ENCODE results near the gene LIMD2. TPM values are rescaled to one million over a fixed set of nuclear protein-coding genes. Genes with fewer than 3 reads are reported as not detected.

Gene LIMD2
- total RNA-seq, 1 experiment from 2014 or later = 119 TPM

- intact Hi-C loops (cut with micrococcal nuclease; ENCODE audit: unreplicated experiment) = no loop called here
- Histone ChIP-seq H3K27me3 (replicated peaks; ENCODE audit: insufficient read depth, low read depth, low read length, poor library complexity) (no peaks in the 10 kb centered on the region), H3K4me3 (ENCODE audit: low read depth, low read length, poor library complexity, severe bottlenecking) (no peak overlapping the region), H3K4me1 (ENCODE audit: insufficient read depth, low read length, poor library complexity, severe bottlenecking) (peaks cover 24% of the 10 kb centered on the region), H3K27ac (ENCODE audit: low read depth, low read length, poor library complexity, severe bottlenecking) (peak overlapping the region; percentile 2), H3K9me3 (ENCODE audit: low read depth, low read length, poor library complexity, severe bottlenecking) (no peaks in the 10 kb centered on the region), H3K36me3 (ENCODE audit: insufficient read depth, low read length, poor library complexity, severe bottlenecking) (peaks cover 8% of the 10 kb centered on the region)
- DNase-seq (ENCODE audit: low spot score) = no peak
- TF ChIP-seq, protein P1, sequence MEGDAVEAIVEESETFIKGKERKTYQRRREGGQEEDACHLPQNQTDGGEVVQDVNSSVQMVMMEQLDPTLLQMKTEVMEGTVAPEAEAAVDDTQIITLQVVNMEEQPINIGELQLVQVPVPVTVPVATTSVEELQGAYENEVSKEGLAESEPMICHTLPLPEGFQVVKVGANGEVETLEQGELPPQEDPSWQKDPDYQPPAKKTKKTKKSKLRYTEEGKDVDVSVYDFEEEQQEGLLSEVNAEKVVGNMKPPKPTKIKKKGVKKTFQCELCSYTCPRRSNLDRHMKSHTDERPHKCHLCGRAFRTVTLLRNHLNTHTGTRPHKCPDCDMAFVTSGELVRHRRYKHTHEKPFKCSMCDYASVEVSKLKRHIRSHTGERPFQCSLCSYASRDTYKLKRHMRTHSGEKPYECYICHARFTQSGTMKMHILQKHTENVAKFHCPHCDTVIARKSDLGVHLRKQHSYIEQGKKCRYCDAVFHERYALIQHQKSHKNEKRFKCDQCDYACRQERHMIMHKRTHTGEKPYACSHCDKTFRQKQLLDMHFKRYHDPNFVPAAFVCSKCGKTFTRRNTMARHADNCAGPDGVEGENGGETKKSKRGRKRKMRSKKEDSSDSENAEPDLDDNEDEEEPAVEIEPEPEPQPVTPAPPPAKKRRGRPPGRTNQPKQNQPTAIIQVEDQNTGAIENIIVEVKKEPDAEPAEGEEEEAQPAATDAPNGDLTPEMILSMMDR (conservative IDR thresholded peaks at IDR 0.05; ENCODE audit: low read depth, low read length) = no peak
- TF ChIP-seq EZH2 (IDR thresholded peaks at IDR 0.05; ENCODE audit: borderline replicate concordance, low read depth, low read length, poor library complexity, severe bottlenecking) = no peak
- BruUV-seq (replicated peaks) = no TSS peak
- ChIA-PET CTCF (interaction anchor here (0.5 kb wide), 1 partner anchor 364 kb away, joined by 3 read pairs; no protein-coding TSS in a partner anchor), POLR2A (ENCODE audit: low non-redundant PET) (no interaction called here)
Observed at GRCh38 chr17:63703556-63704258, 3.8 kb upstream of the LIMD2 start.

GRCh38 chr17:63703029-63703428 is 3.1 kb upstream of the LIMD2 start:
- no TSS peak for BruUV-seq (replicated peaks)
- H3K4me1 ChIP-seq (ENCODE audit: insufficient read depth, low read length, poor library complexity, severe bottlenecking) = peaks cover 30% of the 10 kb centered on the region
- no peaks in the 10 kb centered on the region for H3K9me3 ChIP-seq (ENCODE audit: low read depth, low read length, poor library complexity, severe bottlenecking)
- CTCF ChIA-PET = no interaction called here
- peaks cover 8% of the 10 kb centered on the region for H3K36me3 ChIP-seq (ENCODE audit: insufficient read depth, low read length, poor library complexity, severe bottlenecking)
- intact Hi-C loops (cut with micrococcal nuclease; ENCODE audit: unreplicated experiment) = no loop called here
- H3K27me3 ChIP-seq (replicated peaks; ENCODE audit: insufficient read depth, low read depth, low read length, poor library complexity) = no peaks in the 10 kb centered on the region
- no peak for DNase-seq (ENCODE audit: low spot score)
- H3K27ac ChIP-seq (ENCODE audit: low read depth, low read length, poor library complexity, severe bottlenecking) = no peak overlapping the region
- no peak overlapping the region for H3K4me3 ChIP-seq (ENCODE audit: low read depth, low read length, poor library complexity, severe bottlenecking)
- POLR2A ChIA-PET (ENCODE audit: low non-redundant PET) = interaction anchor here (0.6 kb wide), 1 partner anchor 37 kb away, joined by 3 read pairs; no protein-coding TSS in a partner anchor
- TF ChIP-seq, protein P1 (conservative IDR thresholded peaks at IDR 0.05; ENCODE audit: low read depth, low read length) = no peak
- no peak for TF ChIP-seq EZH2 (IDR thresholded peaks at IDR 0.05; ENCODE audit: borderline replicate concordance, low read depth, low read length, poor library complexity, severe bottlenecking)

DNA sequence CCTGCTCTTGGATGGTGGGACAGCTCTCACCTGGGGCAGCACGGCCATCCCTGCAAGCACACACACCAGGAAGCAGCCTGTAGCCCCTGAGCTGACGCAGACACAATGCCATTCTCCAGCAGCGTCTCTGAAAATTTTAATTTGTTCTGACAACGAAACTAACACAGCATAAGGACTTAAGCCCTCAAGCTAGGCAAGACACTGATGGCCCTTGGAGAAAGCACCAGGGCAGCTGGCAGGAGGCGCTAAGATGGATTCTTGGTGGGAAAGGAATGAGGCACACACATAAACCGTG is 2.7 kb upstream of the LIMD2 start:
- POLR2A ChIA-PET (ENCODE audit: low non-redundant PET) = interaction anchor here (0.6 kb wide), 2 partner anchors 11 to 36 kb away, joined by 3 read pairs; no protein-coding TSS in a partner anchor
- Histone ChIP-seq H3K4me1 (ENCODE audit: insufficient read depth, low read length, poor library complexity, severe bottlenecking) (peaks cover 33% of the 10 kb centered on the region), H3K4me3 (ENCODE audit: low read depth, low read length, poor library complexity, severe bottlenecking) (no peak overlapping the region), H3K36me3 (ENCODE audit: insufficient read depth, low read length, poor library complexity, severe bottlenecking) (peaks cover 8% of the 10 kb centered on the region), H3K27ac (ENCODE audit: low read depth, low read length, poor library complexity, severe bottlenecking) (no peak overlapping the region), H3K27me3 (replicated peaks; ENCODE audit: insufficient read depth, low read depth, low read length, poor library complexity) (no peaks in the 10 kb centered on the region), H3K9me3 (ENCODE audit: low read depth, low read length, poor library complexity, severe bottlenecking) (no peaks in the 10 kb centered on the region)
- no peak for DNase-seq (ENCODE audit: low spot score)
- CTCF ChIA-PET = no interaction called here
- intact Hi-C loops (cut with micrococcal nuclease; ENCODE audit: unreplicated experiment) = no loop called here
- TF ChIP-seq EZH2 (IDR thresholded peaks at IDR 0.05; ENCODE audit: borderline replicate concordance, low read depth, low read length, poor library complexity, severe bottlenecking) = no peak
- TF ChIP-seq, protein P1 (conservative IDR thresholded peaks at IDR 0.05; ENCODE audit: low read depth, low read length) = no peak
- no TSS peak for BruUV-seq (replicated peaks)

Measured in A673 (cell line).